ENCODE data around the gene ZYG11B. TPM values are rescaled to one million over a fixed set of nuclear protein-coding genes. Genes with fewer than 3 reads are reported as not detected.

Gene ZYG11B
- total RNA-seq, 1 donor from 2014 or later, result 17.3 TPM

- intact Hi-C loops (cut with micrococcal nuclease), result no loop called here
- CTCF ChIA-PET, result no interaction called here
- Mint-ChIP-seq H3K4me3 (no peak overlapping the region), H3K36me3 (ENCODE audit: low read depth) (no peaks in the 10 kb centered on the region), H3K4me1 (no peaks in the 10 kb centered on the region), H3K9me3 (no peaks in the 10 kb centered on the region), H3K27ac (no peak overlapping the region), H3K27me3 (peaks cover under 1% of the 10 kb centered on the region)
- POLR2A ChIA-PET, result interaction anchor here (0.7 to 0.8 kb wide), 2 partner anchors 12 to 921 kb away, joined by 5 to 7 read pairs; no protein-coding TSS in a partner anchor
- DNase-seq (no peak), ATAC-seq (ENCODE audit: low read depth) (no peak)
- TF ChIP-seq CTCF (IDR thresholded peaks at IDR 0.05), result no peak
Measured at GRCh38 chr1:52850951-52851350, 124.7 kb downstream of the ZYG11B start.

GRCh38 chr1:52852854-52853253 is 126.6 kb downstream of the ZYG11B start:
- ATAC-seq (ENCODE audit: low read depth), result no peak
- no peak for DNase-seq
- ChIA-PET CTCF (no interaction called here), POLR2A (no interaction called here)
- no peaks in the 10 kb centered on the region for H3K36me3 Mint-ChIP-seq (ENCODE audit: low read depth)
- H3K4me1 Mint-ChIP-seq, result no peaks in the 10 kb centered on the region
- no peaks in the 10 kb centered on the region for H3K9me3 Mint-ChIP-seq
- intact Hi-C loops (cut with micrococcal nuclease), result no loop called here
- no peak overlapping the region for H3K4me3 Mint-ChIP-seq
- no peak overlapping the region for H3K27ac Mint-ChIP-seq
- TF ChIP-seq CTCF (IDR thresholded peaks at IDR 0.05), result no peak
- H3K27me3 Mint-ChIP-seq, result no peaks in the 10 kb centered on the region

GRCh38 chr1:52855584-52855983 is 129.3 kb downstream of the ZYG11B start:
- no peak overlapping the region for H3K4me3 Mint-ChIP-seq
- no peak for TF ChIP-seq CTCF (IDR thresholded peaks at IDR 0.05)
- no peaks in the 10 kb centered on the region for H3K9me3 Mint-ChIP-seq
- CTCF ChIA-PET, result no interaction called here
- POLR2A ChIA-PET, result no interaction called here
- H3K36me3 Mint-ChIP-seq (ENCODE audit: low read depth), result no peaks in the 10 kb centered on the region
- no peak overlapping the region for H3K27ac Mint-ChIP-seq
- no peaks in the 10 kb centered on the region for H3K4me1 Mint-ChIP-seq
- intact Hi-C loops (cut with micrococcal nuclease), result no loop called here
- no peak for ATAC-seq (ENCODE audit: low read depth)
- no peaks in the 10 kb centered on the region for H3K27me3 Mint-ChIP-seq
- no peak for DNase-seq

GRCh38 chr1:52856026-52856425 is 129.8 kb downstream of the ZYG11B start:
- no peak overlapping the region for H3K27ac Mint-ChIP-seq
- no peaks in the 10 kb centered on the region for H3K9me3 Mint-ChIP-seq
- CTCF ChIA-PET, result no interaction called here
- no peak for DNase-seq
- POLR2A ChIA-PET, result no interaction called here
- intact Hi-C loops (cut with micrococcal nuclease), result no loop called here
- no peaks in the 10 kb centered on the region for H3K36me3 Mint-ChIP-seq (ENCODE audit: low read depth)
- no peak for ATAC-seq (ENCODE audit: low read depth)
- no peak for TF ChIP-seq CTCF (IDR thresholded peaks at IDR 0.05)
- no peaks in the 10 kb centered on the region for H3K4me1 Mint-ChIP-seq
- no peak overlapping the region for H3K4me3 Mint-ChIP-seq
- H3K27me3 Mint-ChIP-seq, result no peaks in the 10 kb centered on the region

- H3K9me3 Mint-ChIP-seq, result no peaks in the 10 kb centered on the region
- H3K4me1 Mint-ChIP-seq, result no peaks in the 10 kb centered on the region
- DNase-seq (no peak), ATAC-seq (ENCODE audit: low read depth) (no peak)
- POLR2A ChIA-PET, result no interaction called here
- H3K27me3 Mint-ChIP-seq, result no peaks in the 10 kb centered on the region
- CTCF ChIA-PET, result no interaction called here
- intact Hi-C loops (cut with micrococcal nuclease), result no loop called here
- no peak overlapping the region for H3K27ac Mint-ChIP-seq
- TF ChIP-seq CTCF (IDR thresholded peaks at IDR 0.05), result no peak
- H3K4me3 Mint-ChIP-seq, result no peak overlapping the region
- H3K36me3 Mint-ChIP-seq (ENCODE audit: low read depth), result no peaks in the 10 kb centered on the region
Measured at GRCh38 chr1:52857443-52857842, 131.2 kb downstream of the ZYG11B start.

All from activated B cell treated with CpG ODN at 0.5 μM for 24 hours (primary cell).